ENCODE results near the gene METRNL.

Gene METRNL

GRCh38 chr17:83113792-83114191, 34.4 kb downstream of the METRNL start:
- no peak for TF ChIP-seq EZH2 (IDR thresholded peaks at IDR 0.05; ENCODE audit: borderline replicate concordance, low read depth, low read length, severe bottlenecking)
- TF ChIP-seq CTCF (IDR thresholded peaks at IDR 0.05; ENCODE audit: borderline replicate concordance, extremely low read depth, low read length, poor library complexity, severe bottlenecking), result no peak
- H3K9ac ChIP-seq (ENCODE audit: low read depth, low read length), result no peak overlapping the region
- ATAC-seq (ENCODE audit: insufficient read depth, low read depth) (no peak), DNase-seq (no peak)
- H3K27me3 ChIP-seq (ENCODE audit: insufficient read depth, low read length, poor library complexity), result peaks cover 4% of the 10 kb centered on the region
- H2AFZ ChIP-seq (ENCODE audit: low read depth, low read length), result no peak overlapping the region
- H3K4me1 ChIP-seq (ENCODE audit: insufficient read depth, low read length), result no peaks in the 10 kb centered on the region
- H3K79me2 ChIP-seq (ENCODE audit: insufficient read depth, low read length), result no peaks in the 10 kb centered on the region
- H3K36me3 ChIP-seq (ENCODE audit: insufficient read depth, low read length), result no peaks in the 10 kb centered on the region
- no peaks in the 10 kb centered on the region for H3K9me3 ChIP-seq (ENCODE audit: insufficient read depth, low read length, severe bottlenecking)
- no peak overlapping the region for H3K4me3 ChIP-seq (ENCODE audit: low read depth in 1 of 2, low read length in 2 of 2)
- H3K4me2 ChIP-seq (ENCODE audit: insufficient read depth, low read length), result no peak overlapping the region
- no peak overlapping the region for H3K27ac ChIP-seq (ENCODE audit: low read length)
- H4K20me1 ChIP-seq (ENCODE audit: insufficient read depth, low read length), result 0 out of 2 replicates have a peak, but pooled peaks cover 7% of the 10 kb centered on the region

GRCh38 chr17:83114706-83115105, 35.3 kb downstream of the METRNL start:
- Histone ChIP-seq H3K4me1 (ENCODE audit: insufficient read depth, low read length) (no peaks in the 10 kb centered on the region), H3K4me2 (ENCODE audit: insufficient read depth, low read length) (no peak overlapping the region), H3K27me3 (ENCODE audit: insufficient read depth, low read length, poor library complexity) (peaks cover 4% of the 10 kb centered on the region), H3K36me3 (ENCODE audit: insufficient read depth, low read length) (no peaks in the 10 kb centered on the region), H4K20me1 (ENCODE audit: insufficient read depth, low read length) (0 out of 2 replicates have a peak, but pooled peaks cover 5% of the 10 kb centered on the region), H3K4me3 (ENCODE audit: low read depth in 1 of 2, low read length in 2 of 2) (no peak overlapping the region), H3K9ac (ENCODE audit: low read depth, low read length) (no peak overlapping the region), H3K9me3 (ENCODE audit: insufficient read depth, low read length, severe bottlenecking) (no peaks in the 10 kb centered on the region), H2AFZ (ENCODE audit: low read depth, low read length) (no peak overlapping the region), H3K79me2 (ENCODE audit: insufficient read depth, low read length) (no peaks in the 10 kb centered on the region), H3K27ac (ENCODE audit: low read length) (no peak overlapping the region)
- ATAC-seq (ENCODE audit: insufficient read depth, low read depth) (no peak), DNase-seq (no peak)
- TF ChIP-seq EZH2 (IDR thresholded peaks at IDR 0.05; ENCODE audit: borderline replicate concordance, low read depth, low read length, severe bottlenecking) (no peak), CTCF (IDR thresholded peaks at IDR 0.05; ENCODE audit: borderline replicate concordance, extremely low read depth, low read length, poor library complexity, severe bottlenecking) (no peak)

- Histone ChIP-seq H3K9ac (ENCODE audit: low read depth, low read length) (no peak overlapping the region), H3K4me3 (ENCODE audit: low read depth in 1 of 2, low read length in 2 of 2) (no peak overlapping the region), H3K36me3 (ENCODE audit: insufficient read depth, low read length) (no peaks in the 10 kb centered on the region), H3K4me1 (ENCODE audit: insufficient read depth, low read length) (0 out of 2 replicates have a peak, but pooled peaks cover 1% of the 10 kb centered on the region), H3K27me3 (ENCODE audit: insufficient read depth, low read length, poor library complexity) (peaks cover 4% of the 10 kb centered on the region), H3K9me3 (ENCODE audit: insufficient read depth, low read length, severe bottlenecking) (no peaks in the 10 kb centered on the region), H3K4me2 (ENCODE audit: insufficient read depth, low read length) (no peak overlapping the region), H4K20me1 (ENCODE audit: insufficient read depth, low read length) (no peaks in the 10 kb centered on the region), H3K27ac (ENCODE audit: low read length) (no peak overlapping the region), H3K79me2 (ENCODE audit: insufficient read depth, low read length) (no peaks in the 10 kb centered on the region), H2AFZ (ENCODE audit: low read depth, low read length) (no peak overlapping the region)
- DNase-seq (no peak), ATAC-seq (ENCODE audit: insufficient read depth, low read depth) (no peak)
- TF ChIP-seq CTCF (IDR thresholded peaks at IDR 0.05; ENCODE audit: borderline replicate concordance, extremely low read depth, low read length, poor library complexity, severe bottlenecking) (no peak), EZH2 (IDR thresholded peaks at IDR 0.05; ENCODE audit: borderline replicate concordance, low read depth, low read length, severe bottlenecking) (no peak)
Measured at GRCh38 chr17:83115202-83115651, 35.8 kb downstream of the METRNL start.

- H3K4me3 ChIP-seq (ENCODE audit: low read depth in 1 of 2, low read length in 2 of 2), result no peak overlapping the region
- no peaks in the 10 kb centered on the region for H3K79me2 ChIP-seq (ENCODE audit: insufficient read depth, low read length)
- DNase-seq (no peak), ATAC-seq (ENCODE audit: insufficient read depth, low read depth) (no peak)
- no peak overlapping the region for H2AFZ ChIP-seq (ENCODE audit: low read depth, low read length)
- no peak for TF ChIP-seq EZH2 (IDR thresholded peaks at IDR 0.05; ENCODE audit: borderline replicate concordance, low read depth, low read length, severe bottlenecking)
- no peak for TF ChIP-seq CTCF (IDR thresholded peaks at IDR 0.05; ENCODE audit: borderline replicate concordance, extremely low read depth, low read length, poor library complexity, severe bottlenecking)
- H4K20me1 ChIP-seq (ENCODE audit: insufficient read depth, low read length), result no peaks in the 10 kb centered on the region
- H3K4me2 ChIP-seq (ENCODE audit: insufficient read depth, low read length), result no peak overlapping the region
- peaks cover 4% of the 10 kb centered on the region for H3K27me3 ChIP-seq (ENCODE audit: insufficient read depth, low read length, poor library complexity)
- H3K4me1 ChIP-seq (ENCODE audit: insufficient read depth, low read length), result 0 out of 2 replicates have a peak, but pooled peaks cover 4% of the 10 kb centered on the region
- no peak overlapping the region for H3K27ac ChIP-seq (ENCODE audit: low read length)
- no peaks in the 10 kb centered on the region for H3K9me3 ChIP-seq (ENCODE audit: insufficient read depth, low read length, severe bottlenecking)
- no peaks in the 10 kb centered on the region for H3K36me3 ChIP-seq (ENCODE audit: insufficient read depth, low read length)
- no peak overlapping the region for H3K9ac ChIP-seq (ENCODE audit: low read depth, low read length)
Measured at GRCh38 chr17:83115832-83116231, 36.4 kb downstream of the METRNL start.

Data from DND-41 (cell line).